OCI-LY7 (cell line): Measurements from ENCODE around the gene ROM1. TPM values are rescaled to one million over a fixed set of nuclear protein-coding genes. Genes with fewer than 3 reads are reported as not detected.
"Not testable (repeated sequence)": the region's sequence is repeated elsewhere in the genome, so short reads cannot be mapped to it uniquely, and the experiment has no call there.

ENCODE experiments used
- BruUV-seq: library from RNA; stranded (reverse); fragments of 400-500 nt; replicated peaks from 2 replicates; lab custom pipeline; 2021; lab: Mats Ljungman, UMichigan
- CTCF ChIA-PET: fragments of 300-600 bp; sonication (Branson Sonifier 250); formaldehyde crosslinking; loops from one replicate; lab custom pipeline; 2022; ENCODE audit warnings: antibody characterized with exemption; ENCODE audit not compliant: unreplicated experiment; lab: Charles Lee
- POLR2A ChIA-PET: fragments of 300-600 bp; sonication (Branson Sonifier 250); formaldehyde crosslinking; loops from one replicate; lab custom pipeline; 2022; ENCODE audit warnings: antibody characterized with exemption; lab: Charles Lee
- DNase-seq: peaks from one replicate; pipeline ENCODE4 v3.0.0-alpha.2; 2015; ENCODE audit warnings: low spot score
- H2AFZ ChIP-seq: fragments of 200-600 bp; sonication (generic), shearing (Covaris generic); 2 replicates; pipeline ENCODE4 v1.6.1; 2014; ENCODE audit warnings: mild to moderate bottlenecking, antibody characterized with exemption, low read length, moderate library complexity
- H3K27ac ChIP-seq: fragments of 200-600 bp; sonication (generic); 2 replicates; pipeline ENCODE4 v1.5.1; 2014; ENCODE audit warnings: mixed run types, low read depth, mild to moderate bottlenecking, moderate library complexity, low read length, inconsistent platforms; ENCODE audit not compliant: poor library complexity, severe bottlenecking
- H3K36me3 ChIP-seq: fragments of 200-600 bp; sonication (generic); 2 replicates; pipeline ENCODE4 v1.6.1; 2014; ENCODE audit warnings: mild to moderate bottlenecking, antibody characterized with exemption, low read length, moderate library complexity, mixed read lengths; ENCODE audit not compliant: insufficient read depth
- H3K4me1 ChIP-seq: fragments of 200-600 bp; sonication (generic); 2 replicates; pipeline ENCODE4 v1.5.1; 2014; ENCODE audit warnings: mild to moderate bottlenecking, low read length; ENCODE audit not compliant: insufficient read depth, poor library complexity, severe bottlenecking
- H3K4me2 ChIP-seq: fragments of 200-600 bp; sonication (generic); 2 replicates; pipeline ENCODE4 v1.6.1; 2014; ENCODE audit warnings: mild to moderate bottlenecking, low read length
- H3K4me3 ChIP-seq: fragments of 200-600 bp; sonication (generic); 2 replicates; pipeline ENCODE4 v1.5.1; 2014; ENCODE audit warnings: mild to moderate bottlenecking, low read depth, low read length; ENCODE audit not compliant: poor library complexity, severe bottlenecking
- H3K79me2 ChIP-seq: fragments of 200-600 bp; sonication (generic); 2 replicates; pipeline ENCODE4 v1.6.1; 2016; ENCODE audit warnings: low read depth, mild to moderate bottlenecking, low read length, moderate library complexity, mixed read lengths; ENCODE audit not compliant: insufficient read depth
- H3K9me2 ChIP-seq: fragments of 200-600 bp; sonication (generic); 2 replicates; pipeline ENCODE4 v1.6.1; 2016; ENCODE audit warnings: mild to moderate bottlenecking, low read length, mixed read lengths; ENCODE audit not compliant: insufficient read depth
- H3K9me3 ChIP-seq: fragments of 200-600 bp; sonication (generic); 2 replicates; pipeline ENCODE4 v1.6.1; 2014; ENCODE audit warnings: mild to moderate bottlenecking, mixed run types, low read length, mixed read lengths
- H4K20me1 ChIP-seq: fragments of 200-600 bp; sonication (generic); 2 replicates; pipeline ENCODE4 v1.6.1; 2014; ENCODE audit warnings: mild to moderate bottlenecking, antibody characterized with exemption, low read length, moderate library complexity, mixed read lengths; ENCODE audit not compliant: insufficient read depth
- CTCF ChIP-seq: fragments of 200-600 bp; sonication (generic); conservative IDR thresholded peaks from 2 replicates; pipeline ENCODE4 v1.5.1; 2014; ENCODE audit warnings: mild to moderate bottlenecking, antibody characterized with exemption, low read length, moderate library complexity, mixed read lengths
- EZH2phosphoT487 ChIP-seq: fragments of 200-600 bp; sonication (generic); IDR thresholded peaks from 2 replicates; pipeline ENCODE4 v1.6.1; 2018; ENCODE audit warnings: low read depth, borderline replicate concordance, mild to moderate bottlenecking, mixed run types, antibody characterized with exemption, low read length, moderate library complexity, mixed read lengths
- intact Hi-C: fragments of 100-400 bp; cut with micrococcal nuclease; formaldehyde crosslinking; loops from one replicate; pipeline ENCODE4 v1.10.0; 2022; ENCODE audit not compliant: unreplicated experiment
- total RNA-seq, 2 experiments: library from RNA; depleted of rRNA in 1 of 2; stranded (reverse); fragments of >200 nt in 1 of 2; shearing (Covaris generic) in 1 of 2; gene quantifications; 2 replicates each; pipeline ENCODE4 v1.2.3, GENCODE V29; 2014 to 2022

ROM1 gene
- total RNA-seq, 2 experiments from 2014 or later = 0.69 to 2.5 TPM

GRCh38 chr11:62614275-62614674 is 1.2 kb downstream of the ROM1 start:
- no peaks in the 10 kb centered on the region for H4K20me1 ChIP-seq
- ChIA-PET CTCF (no interaction called here), POLR2A (no interaction called here)
- no peak overlapping the region for H3K4me2 ChIP-seq
- no peaks in the 10 kb centered on the region for H3K9me2 ChIP-seq
- TF ChIP-seq EZH2phosphoT487 (no peak), CTCF (no peak)
- BruUV-seq = no TSS peak
- no peak overlapping the region for H2AFZ ChIP-seq
- peaks cover 24% of the 10 kb centered on the region for H3K36me3 ChIP-seq
- H3K9me3 ChIP-seq = no peaks in the 10 kb centered on the region
- no peak for DNase-seq
- H3K4me1 ChIP-seq = peaks cover 21% of the 10 kb centered on the region
- intact Hi-C loops = no loop called here
- no peak overlapping the region for H3K4me3 ChIP-seq
- peaks cover 8% of the 10 kb centered on the region; the same call in 1 of the 2 replicates for H3K79me2 ChIP-seq
- H3K27ac ChIP-seq = peak overlapping the region; percentile 7

GRCh38 chr11:62615521-62615920 is 2.5 kb downstream of the ROM1 start:
- H3K9me3 ChIP-seq = no peaks in the 10 kb centered on the region
- H3K27ac ChIP-seq = no peak overlapping the region
- BruUV-seq = no TSS peak
- peaks cover 21% of the 10 kb centered on the region; the same call in 1 of the 2 replicates for H3K79me2 ChIP-seq
- no peak overlapping the region for H3K4me3 ChIP-seq
- H4K20me1 ChIP-seq = no peaks in the 10 kb centered on the region
- intact Hi-C loops = no loop called here
- H3K4me1 ChIP-seq = peaks cover 29% of the 10 kb centered on the region
- ChIA-PET POLR2A (interaction anchor here (0.7 kb wide), 1 partner anchor 240 kb away, joined by 3 read pairs; no protein-coding TSS in a partner anchor), CTCF (no interaction called here)
- no peak overlapping the region for H2AFZ ChIP-seq
- peaks cover 26% of the 10 kb centered on the region for H3K36me3 ChIP-seq
- H3K4me2 ChIP-seq = no peak overlapping the region
- TF ChIP-seq EZH2phosphoT487 (no peak), CTCF (no peak)
- DNase-seq = no peak
- no peaks in the 10 kb centered on the region for H3K9me2 ChIP-seq

DNA sequence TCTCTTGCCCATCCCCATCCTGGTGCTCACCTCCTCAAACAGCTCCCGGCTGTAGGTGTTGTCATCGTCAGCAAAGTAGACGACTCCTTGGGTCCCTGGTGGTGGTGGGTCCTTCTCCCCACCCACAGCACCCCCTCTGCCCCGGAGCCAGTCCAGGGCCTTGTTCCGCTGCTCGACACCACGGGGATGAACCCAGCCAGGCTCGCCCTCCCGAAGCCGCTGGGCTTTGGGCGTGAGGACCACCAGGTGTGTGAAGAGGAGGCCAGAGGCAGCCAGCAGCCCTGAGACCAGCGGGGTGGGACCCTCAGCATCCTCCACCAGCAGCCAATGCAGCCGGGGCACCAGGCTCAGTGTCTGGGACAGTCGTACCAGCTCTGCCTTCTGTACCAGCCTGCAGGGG is 3.9 kb downstream of the ROM1 start:
- H3K4me3 ChIP-seq, BruUV-seq, H3K9me3 ChIP-seq, H3K9me2 ChIP-seq, CTCF ChIA-PET, H3K4me2 ChIP-seq, DNase-seq, H2AFZ ChIP-seq, H4K20me1 ChIP-seq, POLR2A ChIA-PET, H3K27ac ChIP-seq, intact Hi-C loops: not testable (repeated sequence)
- Histone ChIP-seq H3K4me1 (peaks cover 22% of the 10 kb centered on the region), H3K79me2 (peaks cover 24% of the 10 kb centered on the region), H3K36me3 (peaks cover 26% of the 10 kb centered on the region)
